HFFc6 (cell line): Measurements from ENCODE around the gene CDK14. TPM values are rescaled to one million over a fixed set of nuclear protein-coding genes. Genes with fewer than 3 reads are reported as not detected.
"Not testable (repeated sequence)": the region's sequence is repeated elsewhere in the genome, so short reads cannot be mapped to it uniquely, and the experiment has no call there.

Experiments
- DNase-seq: peaks from one replicate; pipeline ENCODE4 v3.0.0-alpha.2; 2018
- H3K27ac Mint-ChIP-seq: 2 replicates; pipeline ENCODE4 v1.8.0; 2020; ENCODE audit warnings: mild to moderate bottlenecking, mixed read lengths
- H3K27me3 Mint-ChIP-seq: 2 replicates; pipeline ENCODE4 v1.8.0; 2021; ENCODE audit warnings: mild to moderate bottlenecking, moderate library complexity, mixed read lengths; ENCODE audit not compliant: insufficient read depth
- H3K36me3 Mint-ChIP-seq: 2 replicates; pipeline ENCODE4 v1.8.0; 2021; ENCODE audit warnings: low read depth, mixed read lengths
- H3K4me1 Mint-ChIP-seq: 2 replicates; pipeline ENCODE4 v1.8.0; 2020; ENCODE audit warnings: low read depth, mixed read lengths
- H3K4me3 Mint-ChIP-seq: 2 replicates; pipeline ENCODE4 v1.8.0; 2020; ENCODE audit warnings: mild to moderate bottlenecking, moderate library complexity, mixed read lengths
- H3K9me3 Mint-ChIP-seq: 2 replicates; pipeline ENCODE4 v1.8.0; 2020; ENCODE audit warnings: mild to moderate bottlenecking, mixed read lengths
- CTCF ChIP-seq: fragments of 200-600 bp; sonication (generic); IDR thresholded peaks from 2 replicates; pipeline ENCODE4 v1.5.0; 2021; ENCODE audit warnings: antibody characterized with exemption, mild to moderate bottlenecking
- total RNA-seq, 6 experiments: library from RNA; stranded (reverse); fragmentation: NEBNext Ultra II Directional; extraction: Animal tissue kit (Norgen Biotek cat#: 25700); gene quantifications; 2 replicates in 1 of 6; 3 replicates in 5 of 6; pipeline ENCODE4 v1.2.3, GENCODE V29; 2021

CDK14 gene
- total RNA-seq, 6 experiments from 2014 or later = 18.4 to 28.6 (median 27.2) TPM

- Mint-ChIP-seq H3K27ac (peak overlapping the region; percentile 58), H3K27me3 (no peaks in the 10 kb centered on the region), H3K4me3 (peak overlapping the region; percentile 84), H3K36me3 (peaks cover 4% of the 10 kb centered on the region; the same call in 1 of the 2 replicates), H3K9me3 (no peaks in the 10 kb centered on the region), H3K4me1 (peaks cover 69% of the 10 kb centered on the region)
- DNase-seq = peak; percentile 69
- TF ChIP-seq CTCF = no peak
Observed at GRCh38 chr7:90626013-90626412, 29.9 kb downstream of the CDK14 start.

- H3K4me1 Mint-ChIP-seq = peaks cover 40% of the 10 kb centered on the region
- DNase-seq = peak; percentile 60
- H3K36me3 Mint-ChIP-seq = peaks cover 4% of the 10 kb centered on the region; the same call in 1 of the 2 replicates
- H3K27me3 Mint-ChIP-seq = no peaks in the 10 kb centered on the region
- H3K9me3 Mint-ChIP-seq = no peaks in the 10 kb centered on the region
- H3K4me3 Mint-ChIP-seq = no peak overlapping the region
- no peak overlapping the region for H3K27ac Mint-ChIP-seq
- peak; percentile 87 for TF ChIP-seq CTCF
Observed at GRCh38 chr7:90629297-90629918, 33.3 kb downstream of the CDK14 start.

- H3K27ac Mint-ChIP-seq = 0 out of 2 replicates have a peak overlapping the region, but pooled peaks have one; percentile 22
- peaks cover 19% of the 10 kb centered on the region for H3K4me1 Mint-ChIP-seq
- no peaks in the 10 kb centered on the region for H3K27me3 Mint-ChIP-seq
- H3K4me3 Mint-ChIP-seq = no peak overlapping the region
- 0 out of 2 replicates have a peak, but pooled peaks cover 1% of the 10 kb centered on the region for H3K9me3 Mint-ChIP-seq
- TF ChIP-seq CTCF = no peak
- no peaks in the 10 kb centered on the region for H3K36me3 Mint-ChIP-seq
- DNase-seq = no peak
Observed at GRCh38 chr7:90631502-90631901, 35.4 kb downstream of the CDK14 start.

GRCh38 chr7:90639683-90640082, 43.6 kb downstream of the CDK14 start:
- DNase-seq, H3K27ac Mint-ChIP-seq, H3K4me1 Mint-ChIP-seq, H3K27me3 Mint-ChIP-seq, H3K4me3 Mint-ChIP-seq: not testable (repeated sequence)
- peaks cover 36% of the 10 kb centered on the region for H3K36me3 Mint-ChIP-seq
- H3K9me3 Mint-ChIP-seq = peaks cover 27% of the 10 kb centered on the region

- H3K4me1 Mint-ChIP-seq = peaks cover 9% of the 10 kb centered on the region
- H3K36me3 Mint-ChIP-seq = peaks cover 35% of the 10 kb centered on the region
- H3K4me3 Mint-ChIP-seq = no peak overlapping the region
- no peak for TF ChIP-seq CTCF
- H3K9me3 Mint-ChIP-seq = peaks cover 18% of the 10 kb centered on the region
- DNase-seq = no peak
- no peak overlapping the region for H3K27ac Mint-ChIP-seq
- 0 out of 2 replicates have a peak, but pooled peaks cover 2% of the 10 kb centered on the region for H3K27me3 Mint-ChIP-seq
Observed at GRCh38 chr7:90642978-90643377, 46.9 kb downstream of the CDK14 start.

GRCh38 chr7:90645784-90646183, 49.7 kb downstream of the CDK14 start:
- no peak overlapping the region for H3K27ac Mint-ChIP-seq
- peaks cover 9% of the 10 kb centered on the region for H3K4me1 Mint-ChIP-seq
- H3K9me3 Mint-ChIP-seq = peaks cover 9% of the 10 kb centered on the region; the same call in 1 of the 2 replicates
- 0 out of 2 replicates have a peak, but pooled peaks cover 2% of the 10 kb centered on the region for H3K27me3 Mint-ChIP-seq
- H3K36me3 Mint-ChIP-seq = peaks cover 33% of the 10 kb centered on the region
- no peak for DNase-seq
- no peak for TF ChIP-seq CTCF
- H3K4me3 Mint-ChIP-seq = no peak overlapping the region
